ENCODE results near the gene USO1. TPM values are rescaled to one million over a fixed set of nuclear protein-coding genes. Genes with fewer than 3 reads are reported as not detected.

The USO1 gene, protein sequence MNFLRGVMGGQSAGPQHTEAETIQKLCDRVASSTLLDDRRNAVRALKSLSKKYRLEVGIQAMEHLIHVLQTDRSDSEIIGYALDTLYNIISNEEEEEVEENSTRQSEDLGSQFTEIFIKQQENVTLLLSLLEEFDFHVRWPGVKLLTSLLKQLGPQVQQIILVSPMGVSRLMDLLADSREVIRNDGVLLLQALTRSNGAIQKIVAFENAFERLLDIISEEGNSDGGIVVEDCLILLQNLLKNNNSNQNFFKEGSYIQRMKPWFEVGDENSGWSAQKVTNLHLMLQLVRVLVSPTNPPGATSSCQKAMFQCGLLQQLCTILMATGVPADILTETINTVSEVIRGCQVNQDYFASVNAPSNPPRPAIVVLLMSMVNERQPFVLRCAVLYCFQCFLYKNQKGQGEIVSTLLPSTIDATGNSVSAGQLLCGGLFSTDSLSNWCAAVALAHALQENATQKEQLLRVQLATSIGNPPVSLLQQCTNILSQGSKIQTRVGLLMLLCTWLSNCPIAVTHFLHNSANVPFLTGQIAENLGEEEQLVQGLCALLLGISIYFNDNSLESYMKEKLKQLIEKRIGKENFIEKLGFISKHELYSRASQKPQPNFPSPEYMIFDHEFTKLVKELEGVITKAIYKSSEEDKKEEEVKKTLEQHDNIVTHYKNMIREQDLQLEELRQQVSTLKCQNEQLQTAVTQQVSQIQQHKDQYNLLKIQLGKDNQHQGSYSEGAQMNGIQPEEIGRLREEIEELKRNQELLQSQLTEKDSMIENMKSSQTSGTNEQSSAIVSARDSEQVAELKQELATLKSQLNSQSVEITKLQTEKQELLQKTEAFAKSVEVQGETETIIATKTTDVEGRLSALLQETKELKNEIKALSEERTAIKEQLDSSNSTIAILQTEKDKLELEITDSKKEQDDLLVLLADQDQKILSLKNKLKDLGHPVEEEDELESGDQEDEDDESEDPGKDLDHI
- total RNA-seq = 87.0 and 95.7 TPM in 2 replicates

GRCh38 chr4:75724066-75724866 is at the start of gene USO1:
Gene USO1, plus strand, starts transcription at chr4:75724577. Its CDS starts 243 bp downstream, at chr4:75724820.

Other genes with a start within 250 kb of the USO1 start
- gene RCHY1, start 210.2 kb upstream of the USO1 start, total RNA-seq = 5.8 and 11.8 TPM in 2 replicates
- 6.3 and 10.2 TPM in 2 replicates for gene THAP6, start 210.1 kb upstream of the USO1 start, total RNA-seq
- gene ODAPH, start 168.5 kb upstream of the USO1 start, total RNA-seq = not detected in 2 replicates
- 0.18 TPM in 1 of 2 replicates, not detected in the other for gene CDKL2, start 94.0 kb upstream of the USO1 start, total RNA-seq
- 101 and 103 TPM in 2 replicates for gene G3BP2, start 51.2 kb upstream of the USO1 start, total RNA-seq
- not detected in 2 replicates for gene PPEF2, start 177.9 kb downstream of the USO1 start, total RNA-seq
- gene NAAA, start 216.4 kb downstream of the USO1 start, total RNA-seq = 17.2 and 29.6 TPM in 2 replicates